CD4-positive, alpha-beta T cell treated with Interleukin-4 for 4 hours (primary cell): Measurements from ENCODE around the gene RASAL2.
"Not testable (repeated sequence)": the region's sequence is repeated elsewhere in the genome, so short reads cannot be mapped to it uniquely, and the experiment has no call there.

ENCODE experiments used
- DNase-seq: peaks from one replicate; pipeline ENCODE4 v3.0.0-alpha.2; 2020

RASAL2 gene

DNA sequence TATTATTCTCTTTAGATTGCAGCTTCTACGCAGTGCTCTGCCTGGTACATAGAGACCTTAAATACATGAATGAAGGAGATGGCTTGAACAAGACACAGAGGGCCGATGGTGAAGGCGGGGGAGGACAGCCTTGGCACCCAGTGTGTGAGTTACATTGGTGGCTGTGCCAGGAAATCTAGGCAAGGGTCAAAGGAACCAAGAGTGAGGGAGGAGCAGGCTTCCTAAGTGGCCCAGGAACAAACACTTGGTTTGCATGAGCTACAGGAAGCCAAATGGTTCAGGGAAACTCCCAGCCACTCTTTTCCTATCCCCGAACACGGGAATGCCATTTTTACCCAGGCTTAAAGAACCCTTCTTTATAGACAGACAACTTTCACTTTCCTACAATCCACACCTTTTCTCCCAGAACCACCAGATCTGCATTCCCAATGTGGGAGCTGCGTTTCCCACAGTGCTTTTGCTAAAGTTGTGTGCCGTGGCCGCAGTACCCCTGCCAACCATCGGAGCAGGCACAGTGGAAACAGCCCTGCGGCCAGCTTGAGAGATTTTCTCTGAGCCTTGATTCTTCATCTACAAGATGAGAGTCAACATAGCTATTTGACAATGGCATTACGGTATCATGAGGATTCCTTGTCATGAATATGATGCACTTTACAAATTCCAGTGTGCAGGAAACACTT is 406.3 kb downstream of the RASAL2 start:
- DNase-seq = no peak

GRCh38 chr1:178500936-178501554 is 407.1 kb downstream of the RASAL2 start:
- no peak for DNase-seq

DNA sequence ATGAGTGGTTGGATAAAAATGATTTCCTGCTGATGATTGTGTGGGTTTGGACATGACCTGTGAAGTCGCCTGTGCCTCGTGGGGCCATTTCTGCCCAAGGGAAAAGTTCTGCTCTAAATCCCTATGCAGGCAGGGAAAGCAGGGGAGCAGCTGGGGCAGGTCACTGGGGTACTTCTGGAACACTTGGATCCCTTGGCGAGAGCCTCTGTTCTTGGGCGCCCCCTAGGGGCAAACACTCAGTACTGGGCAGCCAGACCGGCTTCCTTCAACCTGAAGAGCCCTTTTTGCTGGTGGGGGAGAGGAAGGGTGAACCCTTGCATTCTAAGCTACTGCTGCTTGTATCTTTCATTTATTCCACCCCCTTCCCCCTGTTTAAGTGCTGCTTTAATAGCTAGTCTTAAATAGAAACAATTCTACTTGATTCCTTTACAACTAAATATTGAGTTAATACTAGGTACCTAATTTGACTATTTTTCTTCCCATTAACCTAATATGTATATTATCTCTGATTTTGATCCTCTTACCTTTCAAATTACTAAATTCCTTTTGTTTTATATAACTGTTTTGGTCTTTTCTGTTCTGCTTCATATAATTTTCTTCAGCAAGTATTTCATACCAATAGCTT is 407.9 kb downstream of the RASAL2 start:
- peak; percentile 40 for DNase-seq

- DNase-seq = no peak
Measured at GRCh38 chr1:178502330-178502714, 408.4 kb downstream of the RASAL2 start.

- no peak for DNase-seq
Measured at GRCh38 chr1:178502856-178503255, 409.0 kb downstream of the RASAL2 start.

- DNase-seq = not testable (repeated sequence)
Measured at GRCh38 chr1:178503316-178503715, 409.4 kb downstream of the RASAL2 start.

- no peak for DNase-seq
Measured at GRCh38 chr1:178503849-178504248, 409.9 kb downstream of the RASAL2 start.

DNA sequence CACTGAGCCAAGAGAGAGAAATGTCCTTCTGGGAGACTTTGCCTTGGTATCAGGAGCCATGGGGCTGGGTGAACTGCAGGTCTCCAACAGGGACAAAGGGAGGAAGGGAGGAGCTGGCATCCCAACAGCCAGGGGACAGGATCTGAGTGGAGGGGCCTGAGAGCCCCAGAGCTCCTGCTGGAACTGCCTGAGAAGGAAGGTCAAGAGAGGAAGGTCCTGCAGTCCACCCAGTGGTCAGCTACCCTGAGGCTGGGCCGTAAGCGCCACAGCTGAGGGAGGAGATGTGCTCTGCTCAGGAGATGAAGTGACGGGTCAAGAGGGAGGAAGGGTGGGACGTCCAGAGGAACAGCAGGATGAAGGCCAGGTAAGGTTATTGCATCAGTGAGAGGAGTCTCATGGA is 410.4 kb downstream of the RASAL2 start:
- DNase-seq = no peak

GRCh38 chr1:178506177-178506576 is 412.3 kb downstream of the RASAL2 start:
- DNase-seq = no peak

DNA sequence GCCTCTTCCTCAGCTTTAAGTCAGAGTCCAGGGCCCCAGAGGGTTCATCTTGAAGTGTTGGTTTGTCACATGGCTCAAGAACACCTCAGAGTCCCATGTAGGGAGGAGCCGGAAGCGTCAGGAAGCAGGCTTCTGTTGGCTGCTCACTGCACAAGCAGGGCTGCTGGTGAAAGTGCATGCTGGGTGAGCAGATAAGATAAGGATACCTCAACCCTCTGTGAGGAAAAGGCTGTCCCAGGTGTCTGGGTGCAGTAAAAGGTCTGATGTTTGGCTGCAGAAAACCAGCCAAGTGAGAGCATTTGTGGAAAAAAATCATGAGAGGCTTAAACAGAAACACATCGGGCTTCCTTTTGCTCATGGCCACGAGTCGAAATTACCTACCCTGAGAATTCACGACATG is 412.8 kb downstream of the RASAL2 start:
- DNase-seq = no peak

GRCh38 chr1:178509414-178510007 is 415.6 kb downstream of the RASAL2 start:
- DNase-seq = no peak

DNA sequence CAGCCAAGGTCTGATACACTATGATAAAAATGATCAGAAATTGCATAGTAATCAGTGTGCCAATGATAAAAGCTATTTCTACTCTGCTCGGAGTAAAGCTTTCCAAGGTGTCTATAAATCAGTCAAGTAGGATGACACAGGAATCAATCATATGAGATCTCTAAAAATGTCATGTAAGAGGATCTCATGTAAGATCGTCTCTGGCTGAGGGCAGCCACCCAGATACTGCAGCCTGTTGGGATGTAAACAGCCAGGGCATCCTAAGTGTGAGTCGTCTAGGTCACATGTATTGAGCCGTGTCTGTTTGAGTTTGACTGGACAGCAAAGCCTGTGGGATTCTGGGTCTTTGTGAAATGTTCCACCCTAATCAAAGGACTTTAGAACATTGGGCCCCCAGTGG is 416.3 kb downstream of the RASAL2 start:
- no peak for DNase-seq

GRCh38 chr1:178512566-178513277 is 418.8 kb downstream of the RASAL2 start, which contains the start of gene TEX35:
TEX35 (plus strand) TSS chr1:178513109; CDS start chr1:178513189, 80 bp downstream.
- DNase-seq = no peak

DNA sequence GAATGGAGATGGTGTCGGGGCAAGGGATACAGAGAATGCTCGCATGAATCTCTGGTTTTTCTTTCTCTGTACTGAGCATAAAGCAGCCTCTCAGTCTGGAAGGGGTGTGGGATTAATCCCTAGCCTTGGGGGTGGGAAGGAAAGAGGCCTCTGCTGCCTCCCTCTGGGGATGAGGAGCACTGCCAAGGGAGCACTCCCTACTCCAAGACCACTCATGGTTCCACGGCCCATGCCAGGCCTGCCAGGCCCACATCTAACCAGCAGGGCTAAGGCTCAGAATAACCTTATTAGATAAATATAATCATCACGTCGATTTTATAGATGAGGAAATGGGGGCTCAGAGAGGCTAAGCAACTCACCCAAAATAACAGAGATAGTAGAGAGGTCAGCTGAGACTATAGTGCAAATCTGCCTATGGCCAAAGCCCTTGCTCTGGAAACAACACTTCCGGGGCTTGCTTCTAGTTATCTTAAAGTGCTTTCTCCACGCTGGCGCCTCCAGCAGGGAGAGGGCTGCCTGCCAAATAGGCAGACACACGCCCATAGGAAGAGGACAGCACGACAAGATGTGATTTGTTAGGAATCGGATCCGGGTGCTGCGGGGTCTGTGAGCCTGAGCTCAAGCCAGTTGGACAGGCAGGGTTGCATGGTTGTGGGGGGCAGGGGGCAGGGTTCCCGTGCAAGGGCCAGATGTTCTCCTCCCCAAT is 419.5 kb downstream of the RASAL2 start:
- no peak for DNase-seq

DNA sequence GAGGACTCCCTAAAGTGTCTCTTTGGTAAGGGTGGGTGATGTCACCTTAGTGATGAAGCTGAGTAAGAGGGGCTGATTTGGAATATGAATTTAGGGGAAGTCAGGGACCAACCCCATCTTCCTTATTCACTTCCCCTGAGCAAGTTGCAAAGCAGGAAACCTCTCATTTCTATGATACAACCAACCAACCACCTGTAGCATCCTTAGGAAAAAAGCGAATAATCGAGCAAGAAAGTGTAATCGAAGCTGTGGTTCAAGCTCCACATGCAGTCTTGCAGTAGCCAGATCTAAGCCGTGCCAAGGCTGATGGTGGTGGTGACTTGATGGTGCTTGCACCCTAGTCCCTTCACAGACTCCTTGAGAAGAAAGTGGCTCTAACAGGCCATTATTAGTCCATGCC is 422.2 kb downstream of the RASAL2 start:
- DNase-seq = no peak

- DNase-seq = no peak
Measured at GRCh38 chr1:178518894-178519293, 425.0 kb downstream of the RASAL2 start.

DNA sequence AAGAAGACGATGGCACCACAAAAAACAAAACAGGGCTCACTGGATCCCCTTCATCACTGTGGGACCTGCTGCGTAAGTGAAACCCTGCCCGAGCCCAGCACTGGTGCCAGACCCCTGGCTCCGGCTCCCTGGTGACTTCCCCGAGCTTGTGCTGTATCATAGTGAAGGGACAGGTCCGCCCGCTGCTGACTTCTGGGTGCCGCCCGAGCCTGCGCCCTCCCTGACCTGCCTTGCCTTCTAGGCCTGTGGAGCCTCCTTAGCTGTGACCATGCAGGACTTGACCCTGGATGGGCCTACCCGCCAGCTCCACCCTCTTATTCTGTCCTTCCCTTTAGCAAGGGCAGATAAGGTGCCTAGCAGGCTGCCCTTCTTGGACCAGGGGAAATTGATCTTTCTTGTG is 426.9 kb downstream of the RASAL2 start:
- DNase-seq = no peak

DNA sequence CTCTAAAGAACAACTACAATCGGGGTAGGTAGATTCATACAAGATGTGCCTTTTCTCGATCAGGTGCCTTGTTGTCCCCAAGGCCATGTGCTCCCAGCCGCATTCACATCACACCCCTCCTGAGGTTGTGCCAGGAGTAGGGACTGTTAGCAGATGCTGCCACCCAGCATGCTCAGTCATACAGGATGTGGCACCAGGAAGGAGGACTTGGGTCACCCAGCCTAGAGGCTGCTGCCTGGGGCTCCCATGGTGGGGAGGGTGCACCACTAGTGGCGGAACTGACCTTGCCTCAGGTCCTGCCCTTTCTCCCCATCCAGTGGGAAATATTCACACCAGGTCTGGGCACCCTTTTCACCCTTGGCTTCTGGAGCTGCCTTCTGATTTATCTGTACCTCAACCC is 427.3 kb downstream of the RASAL2 start:
- no peak for DNase-seq

DNA sequence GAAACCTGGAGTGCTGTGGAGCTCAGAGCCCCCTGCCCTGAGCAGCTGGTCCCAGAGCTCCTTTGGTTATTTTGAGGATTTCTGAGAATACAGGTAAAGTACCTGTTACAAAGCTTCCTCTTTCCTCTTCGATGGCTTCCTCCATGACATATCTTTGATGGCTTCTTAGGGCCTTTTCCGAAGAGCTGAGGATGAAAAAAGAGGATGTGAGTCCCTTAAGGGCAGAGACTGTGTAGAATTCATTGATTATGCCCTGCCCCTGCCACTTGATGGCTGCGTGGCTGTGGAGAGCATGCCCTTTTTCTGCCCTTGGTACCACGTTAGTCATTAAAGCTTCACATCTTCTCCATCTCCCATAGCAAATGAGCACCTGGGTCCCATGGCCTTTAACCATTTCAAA is 433.2 kb downstream of the RASAL2 start:
- DNase-seq = no peak

DNA sequence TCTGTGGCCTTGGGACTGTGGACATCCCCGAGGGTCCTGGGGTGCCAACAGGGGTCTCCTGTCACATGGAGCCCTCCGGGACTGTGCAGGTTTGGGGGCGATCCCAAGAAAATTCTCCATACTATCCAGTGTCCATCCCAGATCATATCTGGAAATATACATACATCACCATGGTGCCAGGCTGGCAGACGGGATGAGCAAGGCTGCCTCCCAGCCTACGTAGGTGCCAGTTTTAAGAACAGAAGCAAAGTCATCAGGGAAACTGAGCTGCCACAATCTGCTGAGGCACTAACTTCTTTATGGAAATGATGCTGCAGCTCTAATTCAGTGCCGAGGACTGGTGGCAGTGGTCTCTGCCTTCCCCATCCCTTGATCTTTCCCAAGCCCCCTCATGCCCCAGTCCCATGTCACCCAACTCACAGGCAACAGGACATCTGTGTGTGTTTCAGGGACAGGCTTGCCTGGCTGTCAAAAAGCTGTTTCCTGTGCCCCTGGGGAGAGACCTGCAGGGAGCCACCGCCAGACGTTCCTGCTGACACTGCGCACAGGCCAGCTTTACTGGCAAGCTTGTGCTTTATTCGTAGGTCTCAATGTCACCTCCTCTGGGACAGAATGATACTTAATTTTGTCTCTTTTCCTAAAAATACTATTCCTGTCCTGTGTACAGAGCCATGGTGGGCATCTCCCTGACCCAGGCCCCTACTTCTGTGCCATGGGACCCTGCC is 434.5 kb downstream of the RASAL2 start:
- no peak for DNase-seq

DNA sequence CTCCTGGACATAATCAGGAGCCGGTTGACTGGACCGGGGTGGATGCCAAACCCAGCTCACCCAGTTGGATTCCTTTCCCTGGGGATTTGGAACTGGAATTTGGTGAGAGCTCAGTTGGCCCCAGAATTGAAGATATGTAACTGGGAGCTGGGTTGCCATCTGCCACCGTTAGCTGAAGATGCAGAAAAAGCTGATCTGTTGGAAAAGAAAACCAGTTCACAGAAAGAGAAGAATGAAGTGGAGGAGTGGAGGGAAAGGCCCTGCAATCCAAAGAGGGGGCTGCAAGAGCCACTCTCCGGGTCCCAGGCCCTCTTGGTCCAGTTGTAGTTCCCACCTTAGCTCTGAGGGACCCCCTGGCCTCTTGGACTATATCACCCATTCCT is 435.0 kb downstream of the RASAL2 start:
- no peak for DNase-seq
